Inflammatory macrophage treated with lipopolysaccharide for 1 hour (primary cell): ENCODE data around the gene SEPTIN5.
"Not testable (repeated sequence)": the region's sequence is repeated elsewhere in the genome, so short reads cannot be mapped to it uniquely, and the experiment has no call there.

Experiments used
- DNase-seq, 2 donors: peaks; one replicate each; pipeline ENCODE4 v3.0.0-alpha.2; 2020 to 2022

The SEPTIN5 gene

GRCh38 chr22:19680911-19681862 is 33.1 kb upstream of the SEPTIN5 start:
- DNase-seq, result no peak

DNA sequence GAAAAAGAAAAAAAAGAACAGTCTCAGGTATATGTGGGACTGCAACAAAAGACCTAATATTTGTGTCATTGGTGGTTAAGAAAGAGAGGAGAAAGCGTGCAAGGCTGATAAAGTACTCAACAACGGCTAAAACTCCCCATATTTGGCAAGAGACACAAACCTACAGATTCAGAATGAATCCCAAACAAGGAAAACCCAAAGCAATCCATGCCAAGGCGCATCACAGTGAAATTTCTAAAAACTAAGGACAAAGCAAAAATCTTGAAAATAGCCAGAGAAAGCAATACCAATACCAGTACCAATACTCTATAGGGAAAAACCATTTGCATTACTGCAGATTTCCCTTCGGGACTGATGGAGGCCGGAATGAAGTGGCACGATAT is 32.4 kb upstream of the SEPTIN5 start:
- DNase-seq, result no peak

DNA sequence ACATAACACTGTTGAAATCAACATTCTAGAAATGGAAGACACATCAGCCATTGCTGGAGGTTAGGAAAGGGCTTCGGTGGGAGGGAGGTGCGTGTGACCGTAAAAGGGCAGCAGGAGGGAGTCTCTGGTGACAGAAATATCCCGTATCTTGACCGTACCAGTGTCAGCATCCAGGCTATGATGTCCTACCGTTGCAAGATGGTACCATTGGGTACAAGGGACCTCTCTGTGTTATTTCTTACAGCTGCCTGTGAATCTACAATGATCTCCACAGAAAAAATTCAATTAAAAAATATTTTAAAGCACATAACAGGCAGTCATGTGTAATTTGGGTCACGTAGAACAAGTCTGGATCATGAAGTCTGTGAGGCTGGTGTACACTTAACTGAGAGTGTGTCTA is 27.4 kb upstream of the SEPTIN5 start:
- DNase-seq, result no peak

DNA sequence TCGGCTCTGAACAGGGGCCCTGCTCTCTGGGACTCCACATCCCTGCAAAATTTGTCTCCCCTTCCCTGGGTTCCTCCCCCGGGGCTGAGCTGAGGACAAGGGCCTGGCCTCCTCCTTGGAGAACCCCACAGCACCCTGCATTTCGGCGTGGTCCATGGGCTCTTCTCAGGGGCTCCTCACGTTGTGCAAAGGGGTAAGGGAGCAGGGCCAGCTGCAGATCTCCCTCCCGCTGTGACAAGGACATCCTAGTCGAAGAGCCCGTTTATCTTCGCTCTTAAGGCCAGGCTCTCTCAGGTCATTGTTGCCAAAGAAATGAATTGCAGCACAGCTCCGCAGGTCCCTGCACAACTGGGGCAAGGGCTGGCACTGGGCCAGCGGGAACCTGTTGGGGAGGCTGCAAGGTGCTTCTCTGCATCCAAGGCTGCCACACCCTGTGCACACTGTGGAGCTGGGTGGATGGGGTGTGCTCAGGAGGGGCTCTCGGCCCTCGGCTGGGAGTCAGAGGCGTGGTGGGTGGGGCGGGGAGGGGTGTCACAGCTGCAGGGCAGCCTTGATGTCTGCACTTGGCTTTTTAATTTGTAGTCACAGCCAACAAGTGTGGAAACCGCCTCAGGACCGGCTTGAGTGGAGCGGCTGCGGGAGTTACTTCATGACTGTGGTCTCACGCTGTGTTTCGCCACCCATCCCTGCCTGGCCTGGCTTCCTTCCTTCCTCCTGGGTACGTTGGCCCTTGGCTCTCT is 26.6 kb upstream of the SEPTIN5 start:
- peak; percentile 30 to 62 for DNase-seq

GRCh38 chr22:19688301-19689290 is 25.7 kb upstream of the SEPTIN5 start:
- no peak for DNase-seq

DNA sequence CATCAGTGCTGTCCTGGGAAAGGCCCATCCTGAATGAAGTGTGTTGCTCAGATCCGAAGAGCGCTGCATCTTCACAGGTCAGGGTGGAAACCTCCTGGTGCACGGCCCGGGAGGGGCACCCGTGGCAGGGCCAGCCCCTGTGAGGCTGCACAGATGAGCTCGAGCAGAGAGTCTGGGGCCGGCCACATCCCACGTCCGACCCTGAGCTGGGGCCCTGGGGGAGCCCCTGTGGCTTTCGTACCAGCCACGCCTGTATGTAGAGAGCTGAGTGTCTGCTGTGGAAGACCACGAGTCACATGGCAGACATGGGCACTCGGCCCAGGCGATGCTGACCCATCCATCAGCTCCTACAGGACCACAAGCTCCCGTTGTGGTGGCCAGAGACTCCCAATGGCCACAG is 24.9 kb upstream of the SEPTIN5 start:
- DNase-seq, result no peak

GRCh38 chr22:19691007-19691720 is 23.1 kb upstream of the SEPTIN5 start:
- DNase-seq, result no peak

DNA sequence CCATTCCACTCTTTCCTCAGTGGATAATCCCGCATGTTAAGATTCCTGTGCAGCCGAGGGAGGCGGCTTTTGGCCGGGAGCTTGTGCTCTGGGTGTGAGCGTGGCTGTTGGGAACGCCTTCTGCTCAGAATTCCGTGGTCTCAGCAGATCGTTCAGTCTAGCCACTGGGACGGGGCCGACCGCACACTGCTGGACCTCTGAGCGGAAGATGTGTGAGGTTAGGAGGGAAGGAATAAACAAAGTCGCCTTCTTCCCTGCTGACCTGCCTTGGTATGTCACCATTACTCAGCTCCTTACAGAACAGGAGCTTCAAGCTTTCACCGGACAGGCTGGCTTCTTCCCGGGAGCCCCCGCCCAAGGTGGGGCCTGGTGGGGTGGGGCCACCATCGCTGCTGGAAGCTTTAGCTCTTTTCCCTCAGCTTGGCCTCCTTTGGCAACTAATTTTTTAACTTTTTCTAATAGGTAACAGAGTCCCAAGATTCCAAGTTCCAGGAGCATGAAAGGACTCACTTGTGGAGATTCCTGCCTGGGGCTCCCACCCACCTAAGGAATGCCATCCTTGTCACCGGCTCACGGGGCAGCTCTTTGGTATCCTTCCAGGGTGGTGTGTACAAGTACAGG is 22.5 kb upstream of the SEPTIN5 start:
- no peak for DNase-seq

- no peak for DNase-seq
Observed at GRCh38 chr22:19693581-19693980, 20.7 kb upstream of the SEPTIN5 start.

DNA sequence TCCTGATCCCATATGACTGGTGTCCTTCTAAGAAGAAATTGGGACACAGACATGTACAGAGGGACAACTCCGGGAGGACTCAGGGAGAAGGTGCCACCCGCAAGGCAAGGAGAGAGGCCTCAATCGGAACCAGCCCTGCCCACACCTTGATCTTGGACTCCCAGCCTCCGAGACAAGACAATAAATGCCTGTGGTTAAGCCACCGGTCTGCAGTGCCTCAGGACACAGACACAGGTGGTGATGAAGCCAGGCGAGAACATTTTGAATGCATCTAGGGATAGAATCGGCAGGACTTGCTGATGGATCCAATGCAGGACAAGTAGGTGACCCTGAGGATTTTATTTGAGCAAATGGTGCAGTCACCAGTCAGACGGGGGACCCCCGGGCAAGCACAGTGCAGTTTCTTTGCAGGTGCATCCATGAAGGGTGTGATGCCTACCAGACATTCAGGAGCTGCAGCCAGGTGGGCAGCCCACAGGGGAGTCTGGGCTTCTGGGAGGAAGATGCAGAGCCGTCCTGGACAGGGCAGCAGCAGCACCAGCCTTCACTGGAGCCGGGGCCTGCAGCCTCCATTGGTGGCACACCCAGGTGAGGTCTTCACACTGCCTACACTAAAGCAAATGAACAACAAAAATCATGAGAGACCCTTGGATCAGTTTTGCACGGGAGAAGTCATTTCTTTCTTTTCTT is 20.2 kb upstream of the SEPTIN5 start:
- no peak for DNase-seq

DNA sequence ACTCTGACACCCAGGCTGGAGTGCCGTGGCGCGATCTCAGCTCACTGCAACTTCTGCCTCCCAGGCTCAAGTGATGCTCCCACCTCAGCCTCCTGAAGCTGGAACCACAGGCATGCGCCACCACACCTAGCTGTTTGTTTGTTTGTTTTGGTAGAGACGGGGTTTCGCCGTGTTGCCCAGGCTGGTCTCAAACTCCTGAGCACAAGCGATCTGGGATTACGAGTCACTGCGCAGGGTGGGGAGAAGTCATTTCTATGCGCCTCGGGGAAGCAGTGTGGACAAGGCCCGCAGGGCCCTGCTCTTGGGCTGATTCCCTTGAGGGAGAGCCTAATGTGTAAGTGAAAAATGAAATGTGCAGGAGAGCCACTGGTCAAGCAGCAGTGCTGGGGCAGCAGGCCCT is 19.6 kb upstream of the SEPTIN5 start:
- no peak for DNase-seq

GRCh38 chr22:19696504-19697276 is 17.6 kb upstream of the SEPTIN5 start:
- no peak for DNase-seq

- not testable (repeated sequence) for DNase-seq
Observed at GRCh38 chr22:19697871-19698270, 16.4 kb upstream of the SEPTIN5 start.

- DNase-seq, result no peak
Observed at GRCh38 chr22:19700790-19701419, 13.4 kb upstream of the SEPTIN5 start.

DNA sequence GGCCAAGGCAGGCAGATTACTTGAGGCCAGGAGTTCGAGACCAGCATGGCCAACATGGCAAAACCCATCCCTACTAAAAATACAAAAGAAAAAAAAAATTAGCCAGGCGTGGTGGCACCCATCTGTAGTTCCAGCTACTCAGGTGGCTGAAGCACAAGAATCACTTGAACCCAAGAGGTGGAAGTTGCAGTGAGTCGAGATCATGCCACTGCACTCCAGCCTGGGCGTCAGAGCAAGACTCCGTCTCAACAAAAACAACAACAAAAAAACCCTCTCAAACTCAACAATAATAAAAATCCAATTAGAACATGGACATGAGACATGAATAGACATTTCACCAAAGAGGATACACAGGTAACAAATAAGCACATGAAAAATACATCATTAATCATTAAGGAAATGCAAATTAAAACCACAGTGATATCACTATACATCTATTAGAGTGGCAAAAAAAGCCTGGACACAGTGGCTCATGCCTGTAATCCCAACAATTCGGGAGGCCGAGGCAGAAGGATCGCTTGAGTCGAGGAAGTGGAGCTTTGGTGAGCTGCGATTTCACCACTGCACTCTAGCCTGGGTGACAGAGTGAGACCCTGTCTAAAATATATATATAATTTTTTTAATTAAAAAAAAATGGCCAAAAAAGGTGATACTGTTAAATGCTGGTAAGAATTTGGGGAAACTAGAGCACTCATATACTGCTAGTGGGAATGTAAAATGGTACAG is 12.7 kb upstream of the SEPTIN5 start:
- DNase-seq, result no peak

- no peak for DNase-seq
Observed at GRCh38 chr22:19703869-19704268, 10.4 kb upstream of the SEPTIN5 start.

DNA sequence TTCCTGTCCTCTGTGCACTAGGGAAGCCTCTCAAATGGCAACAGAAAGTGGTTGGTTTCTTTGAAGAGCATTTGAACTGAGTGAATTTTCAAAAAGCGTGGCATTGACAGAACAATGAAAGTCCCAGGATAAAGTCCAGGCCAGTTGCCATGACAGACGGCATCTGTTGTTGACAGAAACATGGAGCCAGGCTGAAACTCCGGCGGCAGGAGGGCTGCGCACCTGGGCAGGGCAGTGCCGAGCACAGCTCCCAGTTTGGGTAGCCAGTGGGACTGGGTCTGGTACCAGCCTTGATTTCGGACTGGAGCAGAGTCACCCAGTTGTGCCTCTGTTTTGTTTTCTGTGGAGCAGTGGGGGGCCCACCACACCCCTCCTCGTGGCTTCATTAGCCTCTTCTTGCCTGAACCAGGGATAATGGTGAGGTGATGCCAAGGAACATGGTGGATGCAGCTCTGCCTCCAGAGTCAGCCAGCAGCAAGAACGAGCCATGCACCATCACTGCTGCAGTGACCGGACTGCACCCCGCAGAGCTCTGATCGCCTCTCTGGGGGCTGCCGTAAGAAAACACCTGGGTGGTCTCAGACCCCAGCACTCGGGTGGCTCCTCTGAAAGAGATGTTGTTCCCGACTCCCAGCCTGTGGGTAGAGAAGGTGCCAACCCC is 9.8 kb upstream of the SEPTIN5 start:
- no peak for DNase-seq

GRCh38 chr22:19705181-19705934 is 8.9 kb upstream of the SEPTIN5 start:
- DNase-seq, result no peak
